ENCODE measurements around the gene FNBP1L.

Gene FNBP1L

DNA sequence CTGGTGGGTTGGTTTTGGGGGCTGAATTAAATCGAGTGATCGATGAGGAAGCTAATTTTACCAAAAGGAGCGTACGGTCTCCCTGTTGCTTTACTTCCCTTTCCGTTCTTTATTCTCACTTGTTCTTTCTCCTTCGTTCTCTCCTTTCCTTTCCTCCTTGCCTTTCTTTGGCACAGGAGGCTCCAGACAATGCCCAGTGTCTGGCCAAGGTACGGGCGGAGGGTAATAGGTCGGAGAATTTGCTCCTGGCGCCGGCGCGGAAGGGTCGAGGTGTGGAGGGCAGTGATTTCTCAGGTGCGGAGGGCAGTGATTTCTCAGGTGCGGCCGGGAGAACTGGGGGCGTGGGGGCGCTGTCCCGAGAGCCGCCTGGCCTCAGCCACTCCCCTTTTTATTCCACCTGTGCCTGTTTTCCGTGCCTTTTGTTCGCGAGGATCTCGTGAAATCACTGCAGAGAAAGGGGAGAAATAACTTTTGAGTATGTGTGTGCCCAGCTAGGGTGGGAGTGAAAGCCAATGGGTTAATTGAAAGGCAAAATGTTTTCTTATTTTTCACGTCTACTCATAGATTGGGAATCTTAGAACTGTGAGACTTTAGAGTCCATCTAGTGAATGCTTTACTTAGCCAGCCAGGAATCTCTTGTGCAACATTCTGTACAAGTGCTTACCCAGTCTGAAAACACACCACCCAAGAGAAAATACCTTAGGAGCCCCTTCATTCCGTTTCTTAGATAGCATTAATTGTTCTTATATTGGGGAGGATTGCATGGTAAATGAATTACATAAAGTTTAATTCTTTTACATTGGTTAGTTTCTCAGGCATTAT lies 1.3 kb downstream of the FNBP1L start (continued):
- TF ChIP-seq SP2 (tag by site-specific recombination; IDR thresholded peaks at IDR 0.05) (no peak; the same call in 1 of the 2 replicates), ZNF629 (tag by site-specific recombination; IDR thresholded peaks at IDR 0.05) (no peak), ZNF26 (tag by site-specific recombination; IDR thresholded peaks at IDR 0.05) (no peak), TCF7L2 (IDR thresholded peaks at IDR 0.05; ENCODE audit: borderline replicate concordance, low read depth, low read length) (no peak), SP7 (tag by site-specific recombination; IDR thresholded peaks at IDR 0.05) (no peak), ZBTB21 (tag by site-specific recombination; IDR thresholded peaks at IDR 0.05) (no peak), ZNF514 (tag by site-specific recombination; IDR thresholded peaks at IDR 0.05) (no peak), OSR2 (tag by site-specific recombination; IDR thresholded peaks at IDR 0.05) (no peak), ZNF266 (tag by site-specific recombination; IDR thresholded peaks at IDR 0.05; ENCODE audit: low read depth) (no peak), ZNF202 (tag by site-specific recombination; IDR thresholded peaks at IDR 0.05; ENCODE audit: borderline replicate concordance) (no peak), PRDM1 (tag by site-specific recombination; IDR thresholded peaks at IDR 0.05) (peak; percentile 97), ZNF692 (tag by site-specific recombination; IDR thresholded peaks at IDR 0.05) (no peak), ZNF433 (tag by site-specific recombination; IDR thresholded peaks at IDR 0.05; ENCODE audit: low read depth) (no peak), WT1 (tag by site-specific recombination; IDR thresholded peaks at IDR 0.05) (no peak), ZFHX2 (tag by site-specific recombination; conservative IDR thresholded peaks at IDR 0.05) (no peak), ZNF600 (tag by site-specific recombination; IDR thresholded peaks at IDR 0.05) (no peak), MZF1 (tag by site-specific recombination; IDR thresholded peaks at IDR 0.05; ENCODE audit: borderline replicate concordance) (no peak), ZNF341 (tag by site-specific recombination; IDR thresholded peaks at IDR 0.05; ENCODE audit: low read depth) (peak; percentile 40), INSM2 (tag by site-specific recombination; IDR thresholded peaks at IDR 0.05) (no peak), ZNF548 (tag by site-specific recombination; IDR thresholded peaks at IDR 0.05) (no peak), BCL6B (tag by site-specific recombination; IDR thresholded peaks at IDR 0.05) (no peak), ZNF549 (tag by site-specific recombination; IDR thresholded peaks at IDR 0.05) (no peak), GLI2 (tag by site-specific recombination; IDR thresholded peaks at IDR 0.05; ENCODE audit: borderline replicate concordance, low read depth) (no peak), OVOL3 (tag by site-specific recombination; IDR thresholded peaks at IDR 0.05) (no peak), BCL11B (tag by site-specific recombination; IDR thresholded peaks at IDR 0.05; ENCODE audit: low read depth) (peak; percentile 82; the same call in 1 of the 2 replicates)
- TF ChIP-seq, protein P1, sequence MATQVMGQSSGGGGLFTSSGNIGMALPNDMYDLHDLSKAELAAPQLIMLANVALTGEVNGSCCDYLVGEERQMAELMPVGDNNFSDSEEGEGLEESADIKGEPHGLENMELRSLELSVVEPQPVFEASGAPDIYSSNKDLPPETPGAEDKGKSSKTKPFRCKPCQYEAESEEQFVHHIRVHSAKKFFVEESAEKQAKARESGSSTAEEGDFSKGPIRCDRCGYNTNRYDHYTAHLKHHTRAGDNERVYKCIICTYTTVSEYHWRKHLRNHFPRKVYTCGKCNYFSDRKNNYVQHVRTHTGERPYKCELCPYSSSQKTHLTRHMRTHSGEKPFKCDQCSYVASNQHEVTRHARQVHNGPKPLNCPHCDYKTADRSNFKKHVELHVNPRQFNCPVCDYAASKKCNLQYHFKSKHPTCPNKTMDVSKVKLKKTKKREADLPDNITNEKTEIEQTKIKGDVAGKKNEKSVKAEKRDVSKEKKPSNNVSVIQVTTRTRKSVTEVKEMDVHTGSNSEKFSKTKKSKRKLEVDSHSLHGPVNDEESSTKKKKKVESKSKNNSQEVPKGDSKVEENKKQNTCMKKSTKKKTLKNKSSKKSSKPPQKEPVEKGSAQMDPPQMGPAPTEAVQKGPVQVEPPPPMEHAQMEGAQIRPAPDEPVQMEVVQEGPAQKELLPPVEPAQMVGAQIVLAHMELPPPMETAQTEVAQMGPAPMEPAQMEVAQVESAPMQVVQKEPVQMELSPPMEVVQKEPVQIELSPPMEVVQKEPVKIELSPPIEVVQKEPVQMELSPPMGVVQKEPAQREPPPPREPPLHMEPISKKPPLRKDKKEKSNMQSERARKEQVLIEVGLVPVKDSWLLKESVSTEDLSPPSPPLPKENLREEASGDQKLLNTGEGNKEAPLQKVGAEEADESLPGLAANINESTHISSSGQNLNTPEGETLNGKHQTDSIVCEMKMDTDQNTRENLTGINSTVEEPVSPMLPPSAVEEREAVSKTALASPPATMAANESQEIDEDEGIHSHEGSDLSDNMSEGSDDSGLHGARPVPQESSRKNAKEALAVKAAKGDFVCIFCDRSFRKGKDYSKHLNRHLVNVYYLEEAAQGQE (tag by site-specific recombination; IDR thresholded peaks at IDR 0.05): no peak
- TF ChIP-seq, protein P2, sequence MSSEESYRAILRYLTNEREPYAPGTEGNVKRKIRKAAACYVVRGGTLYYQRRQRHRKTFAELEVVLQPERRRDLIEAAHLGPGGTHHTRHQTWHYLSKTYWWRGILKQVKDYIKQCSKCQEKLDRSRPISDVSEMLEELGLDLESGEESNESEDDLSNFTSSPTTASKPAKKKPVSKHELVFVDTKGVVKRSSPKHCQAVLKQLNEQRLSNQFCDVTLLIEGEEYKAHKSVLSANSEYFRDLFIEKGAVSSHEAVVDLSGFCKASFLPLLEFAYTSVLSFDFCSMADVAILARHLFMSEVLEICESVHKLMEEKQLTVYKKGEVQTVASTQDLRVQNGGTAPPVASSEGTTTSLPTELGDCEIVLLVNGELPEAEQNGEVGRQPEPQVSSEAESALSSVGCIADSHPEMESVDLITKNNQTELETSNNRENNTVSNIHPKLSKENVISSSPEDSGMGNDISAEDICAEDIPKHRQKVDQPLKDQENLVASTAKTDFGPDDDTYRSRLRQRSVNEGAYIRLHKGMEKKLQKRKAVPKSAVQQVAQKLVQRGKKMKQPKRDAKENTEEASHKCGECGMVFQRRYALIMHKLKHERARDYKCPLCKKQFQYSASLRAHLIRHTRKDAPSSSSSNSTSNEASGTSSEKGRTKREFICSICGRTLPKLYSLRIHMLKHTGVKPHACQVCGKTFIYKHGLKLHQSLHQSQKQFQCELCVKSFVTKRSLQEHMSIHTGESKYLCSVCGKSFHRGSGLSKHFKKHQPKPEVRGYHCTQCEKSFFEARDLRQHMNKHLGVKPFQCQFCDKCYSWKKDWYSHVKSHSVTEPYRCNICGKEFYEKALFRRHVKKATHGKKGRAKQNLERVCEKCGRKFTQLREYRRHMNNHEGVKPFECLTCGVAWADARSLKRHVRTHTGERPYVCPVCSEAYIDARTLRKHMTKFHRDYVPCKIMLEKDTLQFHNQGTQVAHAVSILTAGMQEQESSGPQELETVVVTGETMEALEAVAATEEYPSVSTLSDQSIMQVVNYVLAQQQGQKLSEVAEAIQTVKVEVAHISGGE (tag by site-specific recombination; conservative IDR thresholded peaks at IDR 0.05; ENCODE audit: low read depth): no peak
